ENCODE data around the gene ENDOV.

Gene ENDOV

DNA sequence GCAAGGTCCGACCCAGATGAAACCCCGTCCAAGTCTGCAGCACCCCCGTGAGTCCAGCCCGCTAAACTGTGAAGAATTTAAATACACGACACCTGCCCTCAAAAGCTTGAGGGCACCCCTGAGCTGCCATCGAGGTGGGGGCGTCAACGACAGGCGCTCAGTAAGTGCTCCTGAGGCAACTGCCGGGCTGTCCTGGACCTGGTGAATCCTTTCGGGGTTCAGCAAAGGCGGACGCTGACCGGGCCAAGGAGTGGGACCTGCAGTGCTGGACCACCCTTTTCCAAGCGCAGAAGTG lies 512 bp upstream of the ENDOV start:
- TF ChIP-seq, protein P1, sequence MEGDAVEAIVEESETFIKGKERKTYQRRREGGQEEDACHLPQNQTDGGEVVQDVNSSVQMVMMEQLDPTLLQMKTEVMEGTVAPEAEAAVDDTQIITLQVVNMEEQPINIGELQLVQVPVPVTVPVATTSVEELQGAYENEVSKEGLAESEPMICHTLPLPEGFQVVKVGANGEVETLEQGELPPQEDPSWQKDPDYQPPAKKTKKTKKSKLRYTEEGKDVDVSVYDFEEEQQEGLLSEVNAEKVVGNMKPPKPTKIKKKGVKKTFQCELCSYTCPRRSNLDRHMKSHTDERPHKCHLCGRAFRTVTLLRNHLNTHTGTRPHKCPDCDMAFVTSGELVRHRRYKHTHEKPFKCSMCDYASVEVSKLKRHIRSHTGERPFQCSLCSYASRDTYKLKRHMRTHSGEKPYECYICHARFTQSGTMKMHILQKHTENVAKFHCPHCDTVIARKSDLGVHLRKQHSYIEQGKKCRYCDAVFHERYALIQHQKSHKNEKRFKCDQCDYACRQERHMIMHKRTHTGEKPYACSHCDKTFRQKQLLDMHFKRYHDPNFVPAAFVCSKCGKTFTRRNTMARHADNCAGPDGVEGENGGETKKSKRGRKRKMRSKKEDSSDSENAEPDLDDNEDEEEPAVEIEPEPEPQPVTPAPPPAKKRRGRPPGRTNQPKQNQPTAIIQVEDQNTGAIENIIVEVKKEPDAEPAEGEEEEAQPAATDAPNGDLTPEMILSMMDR (conservative IDR thresholded peaks at IDR 0.05; ENCODE audit: low read depth), result no peak; the same call in 1 of the 2 replicates
- POLR2A ChIA-PET (ENCODE audit: low non-redundant PET), result no interaction called here
- H3K27ac ChIP-seq, result peak overlapping the region; percentile 89
- CTCF ChIA-PET, result interaction anchor here (0.7 to 1.3 kb wide), 3 partner anchors 23 to 332 kb away, joined by 3 to 5 read pairs (median 3); no protein-coding TSS in a partner anchor
- peak; percentile 22 for DNase-seq (ENCODE audit: low spot score)

DNA sequence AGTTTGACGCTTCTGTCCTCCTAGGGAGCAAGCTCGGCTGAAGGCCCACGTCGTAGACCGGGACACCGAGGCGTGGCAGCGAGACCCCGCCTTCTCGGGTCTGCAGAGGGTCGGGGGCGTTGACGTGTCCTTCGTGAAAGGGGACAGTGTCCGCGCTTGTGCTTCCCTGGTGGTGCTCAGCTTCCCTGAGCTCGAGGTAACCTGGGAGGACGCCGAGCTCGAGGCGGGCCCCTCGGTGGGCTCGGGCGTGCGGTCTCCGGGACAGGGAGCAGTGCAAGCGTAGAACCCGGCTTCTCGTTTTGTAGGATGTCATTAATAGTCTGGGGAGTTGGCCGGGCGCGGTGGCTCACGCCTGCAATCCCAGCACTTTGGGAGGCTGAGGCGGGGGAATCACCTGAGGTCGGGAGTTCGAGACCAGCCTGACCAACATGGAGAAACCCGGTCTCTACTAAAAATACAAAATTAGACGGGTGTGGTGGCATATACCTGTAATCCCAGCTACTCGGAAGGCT lies 715 bp downstream of the ENDOV start:
- peak overlapping the region; percentile 89 for H3K27ac ChIP-seq
- CTCF ChIA-PET, result no interaction called here
- POLR2A ChIA-PET (ENCODE audit: low non-redundant PET), result no interaction called here
- DNase-seq (ENCODE audit: low spot score), result no peak
- TF ChIP-seq, protein P1 (conservative IDR thresholded peaks at IDR 0.05; ENCODE audit: low read depth), result no peak

DNA sequence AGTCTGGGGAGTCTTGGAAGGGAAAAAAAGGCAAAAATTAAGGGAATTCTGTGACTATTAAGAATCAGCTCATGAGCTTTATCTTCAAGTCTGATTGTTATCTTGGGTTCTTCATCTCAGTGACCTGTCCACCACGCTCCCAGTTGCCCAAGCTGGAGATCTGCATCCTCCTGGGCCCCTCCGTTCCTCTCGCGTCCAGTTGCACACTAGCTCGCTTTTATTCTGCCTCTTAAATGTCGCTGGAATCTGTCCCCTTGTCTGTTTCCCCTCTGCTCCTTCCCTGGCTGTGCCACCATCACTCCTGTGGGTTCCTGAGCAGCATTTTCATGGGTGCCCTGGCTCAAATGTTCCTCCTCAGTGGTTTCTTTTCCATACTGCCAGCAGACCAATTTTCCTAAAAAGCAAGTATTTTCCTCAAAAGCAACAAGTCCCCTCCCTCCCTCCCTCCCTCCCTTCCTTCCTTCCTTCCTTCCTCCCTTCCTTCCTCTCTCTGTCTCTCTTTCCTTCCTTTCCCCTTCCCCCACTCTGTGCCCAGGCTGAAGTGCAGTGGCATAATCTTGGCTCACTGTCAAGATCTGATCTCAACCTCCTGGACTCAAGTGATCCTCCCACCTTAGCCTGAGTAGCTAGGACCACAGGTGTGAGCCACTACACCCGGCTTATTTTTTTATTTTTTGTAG lies 1.4 kb downstream of the ENDOV start:
- TF ChIP-seq, protein P1 (conservative IDR thresholded peaks at IDR 0.05; ENCODE audit: low read depth), result no peak
- no peak for DNase-seq (ENCODE audit: low spot score)
- ChIA-PET POLR2A (ENCODE audit: low non-redundant PET) (no interaction called here), CTCF (interaction anchor here (0.6 kb wide), 1 partner anchor 420 kb away, joined by 4 read pairs; no protein-coding TSS in a partner anchor)
- H3K27ac ChIP-seq, result peak overlapping the region; percentile 89; the same call in 1 of the 2 replicates

DNA sequence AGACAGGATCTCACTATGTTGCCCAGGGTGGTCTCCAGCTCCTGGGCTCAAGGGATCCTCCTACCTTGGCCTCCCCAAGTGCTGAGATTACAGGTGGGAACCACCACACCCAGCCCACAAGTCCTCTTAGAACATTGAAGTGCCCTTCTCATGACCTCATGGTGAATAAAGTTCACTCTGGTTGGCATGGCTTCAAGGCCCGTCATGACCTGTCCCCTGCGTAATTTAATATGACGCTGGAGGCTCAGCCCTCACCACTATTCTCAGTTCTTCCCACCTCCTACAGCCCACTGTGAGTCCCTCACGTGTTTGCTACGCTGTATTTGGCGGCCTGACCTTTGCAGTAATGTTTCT lies 1.9 kb downstream of the ENDOV start:
- no peak for DNase-seq (ENCODE audit: low spot score)
- no peak overlapping the region for H3K27ac ChIP-seq
- TF ChIP-seq, protein P1 (conservative IDR thresholded peaks at IDR 0.05; ENCODE audit: low read depth), result no peak
- ChIA-PET CTCF (no interaction called here), POLR2A (ENCODE audit: low non-redundant PET) (no interaction called here)

- DNase-seq (ENCODE audit: low spot score), result no peak
- no peak overlapping the region for H3K27ac ChIP-seq
- CTCF ChIA-PET, result interaction anchor here (0.5 kb wide), 1 partner anchor 33 kb away, joined by 3 read pairs; no protein-coding TSS in a partner anchor
- POLR2A ChIA-PET (ENCODE audit: low non-redundant PET), result no interaction called here
- TF ChIP-seq, protein P1 (conservative IDR thresholded peaks at IDR 0.05; ENCODE audit: low read depth), result no peak
Observed at GRCh38 chr17:80418589-80418988, 3.6 kb downstream of the ENDOV start.

- CTCF ChIA-PET, result no interaction called here
- POLR2A ChIA-PET (ENCODE audit: low non-redundant PET), result no interaction called here
- TF ChIP-seq, protein P1 (conservative IDR thresholded peaks at IDR 0.05; ENCODE audit: low read depth), result no peak
- DNase-seq (ENCODE audit: low spot score), result no peak
- H3K27ac ChIP-seq, result peak overlapping the region; percentile 18
Observed at GRCh38 chr17:80419255-80419654, 4.3 kb downstream of the ENDOV start.

All from RWPE1 (cell line).